H1 (cell line): ENCODE results near the gene CTBP2. TPM values are rescaled to one million over a fixed set of nuclear protein-coding genes. Genes with fewer than 3 reads are reported as not detected.
A peak's percentile ranks its signal among the peaks of the same experiment; 100 is the strongest.

Source experiments
- CTCF ChIA-PET: fragments of 300-600 bp; sonication (Branson Sonifier 250); formaldehyde crosslinking; loops from one replicate; lab custom pipeline; 2021; ENCODE audit not compliant: partially characterized antibody; lab: Charles Lee
- POLR2A ChIA-PET: fragments of 300-600 bp; sonication (Branson Sonifier 250); formaldehyde crosslinking; loops from one replicate; lab custom pipeline; 2021; ENCODE audit warnings: inconsistent platforms; ENCODE audit not compliant: partially characterized antibody; lab: Charles Lee
- DNase-seq, 2 experiments: peaks; one replicate each; pipeline versions ENCODE4 v3.0.0 to v3.0.0-alpha.2; 2010 to 2022; ENCODE audit warnings: low spot score in 2 of 2, low read depth in 1 of 2, mixed read lengths in 1 of 2
- FAIRE-seq: peaks from 2 replicates; lab custom pipeline; 2011; peaks lifted over from hg19 to GRCh38; lab: Jason Lieb, UNC
- H2AFZ ChIP-seq: 2 replicates; pipeline ENCODE4 v1.8.1; 2012; ENCODE audit warnings: low read length, inconsistent platforms
- H2AK5ac ChIP-seq: 2 replicates; pipeline ENCODE4 v1.6.1; 2013; ENCODE audit warnings: low read depth, low read length
- H2BK120ac ChIP-seq: replicated peaks from 2 replicates; pipeline ENCODE3; 2013; ENCODE audit warnings: low read depth, low read length, inconsistent platforms
- H2BK12ac ChIP-seq: 2 replicates; pipeline ENCODE4 v1.6.1; 2013; ENCODE audit warnings: low read depth, low read length
- H2BK15ac ChIP-seq: 2 replicates; pipeline ENCODE4 v1.6.1; 2013; ENCODE audit warnings: low read length
- H2BK20ac ChIP-seq: 2 replicates; pipeline ENCODE4 v1.6.1; 2013; ENCODE audit warnings: low read length
- H2BK5ac ChIP-seq: 2 replicates; pipeline ENCODE4 v1.6.1; 2013; ENCODE audit warnings: low read depth, low read length
- H3K14ac ChIP-seq: 2 replicates; pipeline ENCODE4 v1.6.1; 2013; ENCODE audit warnings: inconsistent platforms; ENCODE audit not compliant: insufficient read length
- H3K18ac ChIP-seq: 2 replicates; pipeline ENCODE4 v1.6.1; 2013; ENCODE audit warnings: low read length; ENCODE audit errors: extremely low read depth
- H3K23ac ChIP-seq: 2 replicates; pipeline ENCODE4 v1.6.1; 2013; ENCODE audit warnings: inconsistent platforms; ENCODE audit not compliant: insufficient read length
- H3K23me2 ChIP-seq: 2 replicates; pipeline ENCODE4 v1.6.1; 2013; ENCODE audit warnings: low read depth, low read length
- H3K27ac ChIP-seq: 2 replicates; pipeline ENCODE4 v1.6.1; 2011; ENCODE audit warnings: low read depth, low read length, inconsistent platforms
- H3K27me3 ChIP-seq, 4 experiments: replicated peaks in 1 of 4; 1 replicate in 1 of 4; 2 replicates in 3 of 4; pipeline versions ENCODE4 v1.6.1 to v1.8.1; 2011 to 2013; ENCODE audit warnings: low read length in 3 of 4, mild to moderate bottlenecking in 3 of 4, inconsistent platforms in 2 of 4, mixed read lengths in 2 of 4, moderate library complexity in 1 of 4; ENCODE audit not compliant: control insufficient read depth in 3 of 4, insufficient read depth in 3 of 4; ENCODE audit errors: extremely low read depth in 1 of 4
- H3K36me3 ChIP-seq, 4 experiments: 2 replicates each; pipeline versions ENCODE4 v1.6.1 to v1.8.1; 2011 to 2013; ENCODE audit warnings: mild to moderate bottlenecking in 4 of 4, low read length in 3 of 4, moderate library complexity in 2 of 4, control low read depth in 1 of 4, inconsistent platforms in 1 of 4; ENCODE audit not compliant: insufficient read depth in 4 of 4, control insufficient read depth in 2 of 4
- H3K4ac ChIP-seq: replicated peaks from 2 replicates; pipeline ENCODE3; 2013; ENCODE audit warnings: low read length, low read depth, mixed read lengths, inconsistent platforms; ENCODE audit not compliant: insufficient read length
- H3K4me1 ChIP-seq, 4 experiments: replicated peaks in 1 of 4; 1 replicate in 1 of 4; 2 replicates in 3 of 4; pipeline versions ENCODE4 v1.6.1 to v1.8.1; 2011 to 2013; ENCODE audit warnings: low read length in 3 of 4, inconsistent platforms in 2 of 4, mixed read lengths in 1 of 4; ENCODE audit not compliant: insufficient read depth in 4 of 4, control insufficient read depth in 3 of 4
- H3K4me2 ChIP-seq, 2 experiments: 2 replicates each; pipeline versions ENCODE4 v1.6.1 to v1.8.1; 2011 to 2013; ENCODE audit warnings: low read depth in 2 of 2, low read length in 2 of 2, control low read depth in 1 of 2, inconsistent platforms in 1 of 2, mild to moderate bottlenecking in 1 of 2; ENCODE audit not compliant: insufficient read depth in 1 of 2
- H3K4me3 ChIP-seq, 4 experiments: fragments of 200-600, 300-600 bp in 1 of 4; sonication (generic), shearing (Covaris generic), sonication (Bioruptor Twin) in 1 of 4; 2 replicates each; pipeline versions ENCODE4 v1.5.1 to v1.8.1; 2011 to 2016; ENCODE audit warnings: low read length in 4 of 4, low read depth in 3 of 4, control low read depth in 2 of 4, inconsistent platforms in 2 of 4, mild to moderate bottlenecking in 2 of 4, mixed read lengths in 1 of 4, moderate library complexity in 1 of 4; ENCODE audit not compliant: insufficient read depth in 2 of 4; ENCODE audit errors: extremely low read depth in 1 of 4
- H3K56ac ChIP-seq: replicated peaks from 2 replicates; pipeline ENCODE3; 2013; ENCODE audit warnings: low read depth, mild to moderate bottlenecking, mixed read lengths, low read length, inconsistent platforms; ENCODE audit not compliant: insufficient read length
- H3K79me1 ChIP-seq: 2 replicates; pipeline ENCODE4 v1.6.1; 2013; ENCODE audit warnings: low read depth, low read length, control low read depth
- H3K79me2 ChIP-seq, 2 experiments: 2 replicates each; pipeline versions ENCODE4 v1.6.1 to v1.8.1; 2012 to 2013; ENCODE audit warnings: low read length in 2 of 2, mild to moderate bottlenecking in 2 of 2, inconsistent platforms in 1 of 2; ENCODE audit not compliant: insufficient read depth in 2 of 2, control insufficient read depth in 1 of 2
- H3K9ac ChIP-seq, 4 experiments: replicated peaks in 1 of 4; 1 replicate in 1 of 4; 2 replicates in 3 of 4; pipeline versions ENCODE4 v1.6.1 to v1.8.1; 2011 to 2013; ENCODE audit warnings: low read depth in 3 of 4, low read length in 3 of 4, control low read depth in 2 of 4, mild to moderate bottlenecking in 2 of 4, moderate library complexity in 2 of 4, inconsistent platforms in 1 of 4; ENCODE audit errors: extremely low read depth in 1 of 4
- H3K9me3 ChIP-seq, 2 experiments: 2 replicates each; pipeline versions ENCODE4 v1.6.1 to v1.8.1; 2012 to 2013; ENCODE audit warnings: mild to moderate bottlenecking in 2 of 2, moderate library complexity in 2 of 2, control low read depth in 1 of 2, inconsistent platforms in 1 of 2, low read depth in 1 of 2, low read length in 1 of 2, mixed read lengths in 1 of 2; ENCODE audit not compliant: insufficient read depth in 2 of 2
- H4K20me1 ChIP-seq, 2 experiments: replicated peaks in 1 of 2; 2 replicates each; pipeline versions ENCODE3 to v1.8.1; 2011 to 2013; ENCODE audit warnings: inconsistent platforms in 2 of 2, low read length in 2 of 2, mild to moderate bottlenecking in 1 of 2; ENCODE audit not compliant: insufficient read depth in 2 of 2, control insufficient read depth in 1 of 2
- H4K5ac ChIP-seq: 2 replicates; pipeline ENCODE4 v1.6.1; 2013; ENCODE audit warnings: low read length, low read depth, mixed read lengths, inconsistent platforms; ENCODE audit not compliant: insufficient read length
- H4K8ac ChIP-seq: 2 replicates; pipeline ENCODE4 v1.8.0; 2013; ENCODE audit warnings: mild to moderate bottlenecking, moderate library complexity, low read length, inconsistent platforms; ENCODE audit not compliant: insufficient read depth; ENCODE audit errors: extremely low read depth
- H4K91ac ChIP-seq: replicated peaks from 2 replicates; pipeline ENCODE3; 2013; ENCODE audit warnings: low read length, mixed read lengths, inconsistent platforms; ENCODE audit not compliant: insufficient read length
- BACH1 ChIP-seq: IDR thresholded peaks from 2 replicates; pipeline ENCODE4 v1.6.1; 2012; ENCODE audit warnings: low read length, improper control_type of control experiment
- BCL11A ChIP-seq, 2 experiments: IDR thresholded peaks; one replicate each; pipeline ENCODE4 v1.6.1; 2011; ENCODE audit warnings: low read depth in 2 of 2, low read length in 2 of 2, mild to moderate bottlenecking in 2 of 2
- FOSL1 ChIP-seq: IDR thresholded peaks from 2 replicates; pipeline ENCODE4 v1.6.1; 2011; ENCODE audit warnings: mild to moderate bottlenecking, low read depth, low read length, moderate library complexity; ENCODE audit not compliant: insufficient read depth
- HDAC2 ChIP-seq, 2 experiments: fragments of 300-600 bp in 1 of 2; sonication (generic) in 1 of 2; IDR thresholded peaks; 2 replicates each; pipeline ENCODE4 v1.6.1; 2011 to 2012; ENCODE audit warnings: low read depth in 2 of 2, low read length in 2 of 2, mild to moderate bottlenecking in 2 of 2, moderate library complexity in 2 of 2, borderline replicate concordance in 1 of 2, inconsistent platforms in 1 of 2
- POU5F1 ChIP-seq: IDR thresholded peaks from 2 replicates; pipeline ENCODE4 v1.6.1; 2011; ENCODE audit warnings: low read depth, mild to moderate bottlenecking, low read length, moderate library complexity
- SIRT6 ChIP-seq: IDR thresholded peaks from one replicate; pipeline ENCODE4 v1.7.1; 2012; ENCODE audit warnings: low read length, inconsistent platforms
- SIX5 ChIP-seq: IDR thresholded peaks from 2 replicates; pipeline ENCODE4 v1.6.1; 2011; ENCODE audit warnings: mild to moderate bottlenecking, low read depth, low read length
- SUZ12 ChIP-seq: fragments of 200-600 bp; sonication (generic); IDR thresholded peaks from 2 replicates; pipeline ENCODE4 v1.6.1; 2012; ENCODE audit warnings: mild to moderate bottlenecking, inconsistent platforms, low read length, moderate library complexity, mixed read lengths
- TAF1 ChIP-seq: IDR thresholded peaks from 2 replicates; pipeline ENCODE4 v1.6.1; 2011; ENCODE audit warnings: mild to moderate bottlenecking, low read depth, low read length
- TBP ChIP-seq: IDR thresholded peaks from 2 replicates; pipeline ENCODE4 v1.6.1; 2011; ENCODE audit warnings: low read depth, low read length, improper control_type of control experiment
- WGBS, 2 experiments: shearing (Covaris generic) in 1 of 2; methylation state at CpG; one replicate each; pipeline versions ENCODE4 v1.1.6 to v1.1.7; 2013 to 2015; ENCODE audit warnings: low lambda C conversion rate in 2 of 2, mixed read lengths in 2 of 2, inconsistent platforms in 1 of 2, low coverage in 1 of 2, missing lambda C conversion rate in 1 of 2; ENCODE audit not compliant: insufficient replicate concordance in 2 of 2, insufficient coverage in 1 of 2, insufficient read length in 1 of 2; ENCODE audit errors: extremely low coverage in 1 of 2, missing lambda C conversion rate in 1 of 2; 5-methylcytosine and 5-hydroxymethylcytosine counted together
- polyA plus RNA-seq, 7 experiments: library from polyadenylated mRNA; depleted of rRNA in 3 of 7; stranded (reverse) in 5 of 7; unstranded in 2 of 7; fragments of >200 nt in 5 of 7; fragments of 200-250 nt in 2 of 7; gene quantifications; 1 replicate in 5 of 7; 2 replicates in 1 of 7; 4 replicates in 1 of 7; pipeline versions ENCODE4 v1.2.1 to v1.2.3, GENCODE V29; 2011 to 2013; ENCODE audit warnings: missing spikeins in 2 of 7, mixed read lengths in 2 of 7
- total RNA-seq: library from RNA; stranded (reverse); fragmentation: NEBNext Ultra II Directional; extraction: Animal tissue kit (Norgen Biotek cat#: 25700); gene quantifications from 2 replicates; pipeline ENCODE4 v1.2.1, GENCODE V29; 2021
- TF ChIP-seq, protein P1 (sequence below), 3 experiments: IDR thresholded peaks; 1 replicate in 2 of 3; 2 replicates in 1 of 3; pipeline versions ENCODE4 v1.5.1 to v1.6.1; 2011; ENCODE audit warnings: low read length in 3 of 3, mild to moderate bottlenecking in 3 of 3, inconsistent platforms in 2 of 3, low read depth in 1 of 3, moderate library complexity in 1 of 3; ENCODE audit not compliant: insufficient read depth in 1 of 3; ENCODE audit errors: control extremely low read depth in 1 of 3

CTBP2 gene
- total and polyA plus RNA-seq, 2 of the 8 experiments (the other 6 are each of a cell fraction or from before 2014, with no cell fraction given), result 208 to 221 TPM

- H3K27me3 ChIP-seq, result no peaks in the 10 kb centered on the region
- 87% methylated on average over 24 of the region's 26 CpGs; no CpG with 5 or more reads in 1 of the 2 experiments for WGBS, 2 experiments
- TF ChIP-seq HDAC2 (IDR thresholded peaks at IDR 0.05; ENCODE audit: borderline replicate concordance in 1 of 2, low read depth in 2 of 2, low read length in 2 of 2), result no peak
- TF ChIP-seq SUZ12, result no peak
- no peak for TF ChIP-seq BCL11A (IDR thresholded peaks at IDR 0.05; ENCODE audit: low read depth in 2 of 2, low read length in 2 of 2)
- TF ChIP-seq FOSL1, result no peak
- TF ChIP-seq SIX5, result no peak
- TF ChIP-seq TAF1, result no peak
- TF ChIP-seq BACH1, result no peak
- no peak for TF ChIP-seq POU5F1
- TF ChIP-seq, protein P1, sequence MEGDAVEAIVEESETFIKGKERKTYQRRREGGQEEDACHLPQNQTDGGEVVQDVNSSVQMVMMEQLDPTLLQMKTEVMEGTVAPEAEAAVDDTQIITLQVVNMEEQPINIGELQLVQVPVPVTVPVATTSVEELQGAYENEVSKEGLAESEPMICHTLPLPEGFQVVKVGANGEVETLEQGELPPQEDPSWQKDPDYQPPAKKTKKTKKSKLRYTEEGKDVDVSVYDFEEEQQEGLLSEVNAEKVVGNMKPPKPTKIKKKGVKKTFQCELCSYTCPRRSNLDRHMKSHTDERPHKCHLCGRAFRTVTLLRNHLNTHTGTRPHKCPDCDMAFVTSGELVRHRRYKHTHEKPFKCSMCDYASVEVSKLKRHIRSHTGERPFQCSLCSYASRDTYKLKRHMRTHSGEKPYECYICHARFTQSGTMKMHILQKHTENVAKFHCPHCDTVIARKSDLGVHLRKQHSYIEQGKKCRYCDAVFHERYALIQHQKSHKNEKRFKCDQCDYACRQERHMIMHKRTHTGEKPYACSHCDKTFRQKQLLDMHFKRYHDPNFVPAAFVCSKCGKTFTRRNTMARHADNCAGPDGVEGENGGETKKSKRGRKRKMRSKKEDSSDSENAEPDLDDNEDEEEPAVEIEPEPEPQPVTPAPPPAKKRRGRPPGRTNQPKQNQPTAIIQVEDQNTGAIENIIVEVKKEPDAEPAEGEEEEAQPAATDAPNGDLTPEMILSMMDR (IDR thresholded peaks at IDR 0.05; ENCODE audit: control extremely low read depth in 1 of 3, insufficient read depth in 1 of 3, low read depth in 1 of 3, low read length in 3 of 3), result no peak
- TF ChIP-seq TBP, result no peak
- no peak for TF ChIP-seq SIRT6
Observed at GRCh38 chr10:125023862-125024496, 136.4 kb downstream of the CTBP2 start.

More at GRCh38 chr10:125023862-125024496, 136.4 kb downstream of the CTBP2 start:
- Histone ChIP-seq H2AK5ac (no peak overlapping the region), H2BK5ac (0 out of 2 replicates have a peak overlapping the region, but pooled peaks have one; percentile 31), H4K5ac (no peak overlapping the region), H3K56ac (no peak overlapping the region), H3K79me2 (peaks cover 11 to 100% of the 10 kb centered on the region in 2 experiments; a peak in 3 of 4 replicates), H2AFZ (no peak overlapping the region), H3K79me1 (peaks cover 32% of the 10 kb centered on the region), H3K14ac (no peak overlapping the region), H3K9me3 (peaks cover 10 to 14% of the 10 kb centered on the region in 2 experiments; a peak in 3 of 4 replicates), H4K8ac (no peak overlapping the region), H3K4me3 (no peak overlapping the region), H3K9ac (no peak overlapping the region), H3K4me2 (no peak overlapping the region), H3K23me2 (no peaks in the 10 kb centered on the region), H3K36me3 (peaks cover 6 to 68% (median 33%) of the 10 kb centered on the region in 4 experiments; a peak in 7 of 8 replicates), H2BK120ac (no peak overlapping the region), H3K4ac (no peak overlapping the region), H3K18ac (no peak overlapping the region), H2BK12ac (no peak overlapping the region), H3K23ac (no peak overlapping the region), H2BK20ac (no peak overlapping the region), H4K20me1 (peaks cover 36% of the 10 kb centered on the region in 2 experiments), H4K91ac (no peak overlapping the region), H2BK15ac (no peak overlapping the region), H3K27ac (no peak overlapping the region), H3K4me1 (peaks cover 0 to 4% (median 3%) of the 10 kb centered on the region in 4 experiments; a peak in 4 of 7 replicates)
- ChIA-PET CTCF (interaction anchor here (0.6 kb wide), 1 partner anchor 236 kb away, joined by 3 read pairs; no protein-coding TSS in a partner anchor), POLR2A (no interaction called here)
- DNase-seq (no peak), FAIRE-seq (no peak)
